ENCODE results near the gene ADPRS. TPM values are rescaled to one million over a fixed set of nuclear protein-coding genes. Genes with fewer than 3 reads are reported as not detected.

The ADPRS gene
- total and polyA plus RNA-seq, 8 donors: 6.1 to 28.8 (median 10.7) TPM

DNA sequence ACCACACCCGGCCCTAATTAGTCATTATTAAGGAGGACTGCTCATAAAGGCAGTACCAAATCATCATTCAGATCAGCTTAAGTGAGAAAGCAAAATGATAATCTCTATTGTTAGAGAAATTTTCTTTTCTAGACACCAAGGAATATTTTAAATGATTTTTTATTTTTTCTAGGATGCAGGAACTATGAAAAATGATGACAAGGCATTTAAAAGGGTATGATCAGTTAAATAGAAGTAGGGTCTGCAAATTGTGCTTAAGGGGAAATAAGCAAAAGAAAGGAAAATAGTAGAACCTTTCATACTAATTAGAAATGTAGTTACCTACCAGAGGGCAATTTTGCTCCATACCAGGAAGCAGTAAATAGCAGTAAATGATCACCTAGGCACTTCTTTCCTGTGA lies 26.4 kb upstream of the ADPRS start:
- 92 to 95% methylated on average over 1 of the region's 1 CpG for WGBS, 2 donors
- TF ChIP-seq CTCF (IDR thresholded peaks at IDR 0.05): no peak

GRCh38 chr1:36067871-36068270 lies 20.8 kb upstream of the ADPRS start:
- TF ChIP-seq CTCF (IDR thresholded peaks at IDR 0.05): no peak
- DNase-seq (no peak), ATAC-seq (no peak), FAIRE-seq (no peak)
- H3K4me3 ChIP-seq: no peak overlapping the region
- no peaks in the 10 kb centered on the region for H3K27me3 ChIP-seq
- H3K27ac ChIP-seq: no peak overlapping the region
- intact Hi-C loops (cut with DNase I): no loop called here
- H3K36me3 ChIP-seq: no peaks in the 10 kb centered on the region
- H3K4me1 ChIP-seq: no peaks in the 10 kb centered on the region
- no peaks in the 10 kb centered on the region for H3K9me3 ChIP-seq

More for the DNA sequence above, 26.4 kb upstream of the ADPRS start:
- no peak for ATAC-seq
- FAIRE-seq: no peak
- Histone ChIP-seq H3K4me3 (no peak overlapping the region), H3K27me3 (no peaks in the 10 kb centered on the region), H3K27ac (no peak overlapping the region), H3K4me1 (no peaks in the 10 kb centered on the region), H3K36me3 (no peaks in the 10 kb centered on the region), H3K9me3 (no peaks in the 10 kb centered on the region)
- DNase-seq: no peak
- intact Hi-C loops (cut with DNase I): no loop called here

- ATAC-seq (no peak), FAIRE-seq (no peak), DNase-seq (no peak)
- TF ChIP-seq CTCF (IDR thresholded peaks at IDR 0.05): no peak
- Histone ChIP-seq H3K4me1 (no peaks in the 10 kb centered on the region), H3K9me3 (no peaks in the 10 kb centered on the region), H3K27ac (no peak overlapping the region), H3K4me3 (no peak overlapping the region), H3K27me3 (no peaks in the 10 kb centered on the region), H3K36me3 (no peaks in the 10 kb centered on the region)
- WGBS, 2 donors: 88 to 93% methylated on average over 2 of the region's 2 CpGs
- intact Hi-C loops (cut with DNase I): no loop called here
These were observed 19.8 kb upstream of the ADPRS start for GRCh38 chr1:36068866-36069265.

DNA sequence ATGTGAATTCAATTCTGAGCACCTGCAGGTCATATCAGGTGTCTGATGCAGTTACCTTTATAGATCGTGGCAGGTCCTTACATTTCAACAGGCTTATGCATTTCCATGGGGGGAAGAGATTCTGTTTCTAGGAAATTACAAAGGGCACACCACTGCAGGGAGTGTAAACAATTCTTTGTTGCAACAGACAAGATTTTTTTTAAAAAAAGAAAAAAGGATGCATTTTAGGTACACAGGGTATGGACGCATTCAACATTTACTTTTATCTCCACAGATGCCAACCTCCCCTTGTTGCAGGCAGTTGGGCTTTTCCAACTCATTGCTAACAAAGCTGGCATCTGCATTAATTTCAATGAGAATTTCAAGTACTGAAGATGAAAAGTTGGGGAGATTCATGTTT lies 18.3 kb upstream of the ADPRS start:
- Histone ChIP-seq H3K4me1 (no peaks in the 10 kb centered on the region), H3K36me3 (no peaks in the 10 kb centered on the region), H3K4me3 (no peak overlapping the region), H3K9me3 (no peaks in the 10 kb centered on the region), H3K27ac (no peak overlapping the region), H3K27me3 (no peaks in the 10 kb centered on the region)
- FAIRE-seq: no peak
- intact Hi-C loops (cut with DNase I): no loop called here
- WGBS, 2 donors: 73 to 76% methylated on average over 2 of the region's 2 CpGs
- ATAC-seq: no peak
- DNase-seq: no peak
- TF ChIP-seq CTCF (IDR thresholded peaks at IDR 0.05): no peak

DNA sequence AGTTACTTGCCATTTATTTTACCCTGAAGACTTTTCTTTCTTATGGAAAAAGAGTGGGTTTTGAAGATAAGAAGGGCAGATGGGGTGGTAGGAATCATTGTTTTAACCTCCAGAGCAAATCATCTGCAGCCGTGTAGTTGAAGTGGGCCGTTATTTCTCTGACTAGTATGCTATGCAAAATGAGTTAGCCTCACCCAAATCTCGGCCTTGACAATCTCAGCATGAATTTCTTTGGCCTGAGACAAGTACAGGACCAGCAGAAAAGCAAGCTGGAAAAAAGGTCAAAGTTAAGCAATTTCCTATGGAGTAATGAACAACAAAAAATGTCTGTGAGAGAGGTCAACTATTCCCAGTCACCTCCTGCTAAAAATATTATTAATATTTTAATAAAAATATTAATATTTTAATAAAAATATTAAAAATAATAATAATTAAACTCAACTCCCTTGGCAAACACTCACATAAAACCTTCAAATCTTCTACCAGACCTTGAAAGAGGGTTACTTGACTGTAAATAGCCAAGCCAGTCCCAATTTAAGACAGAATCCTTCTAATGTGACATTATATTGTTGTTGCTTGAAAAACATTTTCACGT lies 11.6 kb upstream of the ADPRS start:
- no peak for TF ChIP-seq CTCF (IDR thresholded peaks at IDR 0.05)
- 52 to 60% methylated on average over 4 of the region's 4 CpGs for WGBS, 2 donors
- no peak for FAIRE-seq

More for the DNA sequence above, 11.6 kb upstream of the ADPRS start:
- no peak for ATAC-seq
- no peak for DNase-seq
- H3K4me3 ChIP-seq: no peak overlapping the region
- no peaks in the 10 kb centered on the region for H3K9me3 ChIP-seq
- H3K27ac ChIP-seq: no peak overlapping the region
- no peaks in the 10 kb centered on the region for H3K27me3 ChIP-seq
- intact Hi-C loops (cut with DNase I): no loop called here
- no peaks in the 10 kb centered on the region for H3K36me3 ChIP-seq
- H3K4me1 ChIP-seq: no peaks in the 10 kb centered on the region
